DMS53 treated with DMSO at 0.1 percent for 48 hours (cell line): ENCODE results near the gene TTC39C.
"Not testable (repeated sequence)": the region's sequence is repeated elsewhere in the genome, so short reads cannot be mapped to it uniquely, and the experiment has no call there.

Source experiments
- DNase-seq: peaks from one replicate; lab custom pipeline; 2025; ENCODE audit not compliant: unreplicated experiment; lab: John Stamatoyannopoulos, UW

The TTC39C gene

GRCh38 chr18:24121625-24122024 lies 107.1 kb downstream of the TTC39C start:
- no peak for DNase-seq

- DNase-seq: no peak
Observed at GRCh38 chr18:24126155-24126961, 111.8 kb downstream of the TTC39C start.

GRCh38 chr18:24127735-24128134 lies 113.2 kb downstream of the TTC39C start:
- DNase-seq: no peak

- no peak for DNase-seq
Observed at GRCh38 chr18:24128700-24129099, 114.1 kb downstream of the TTC39C start.

- no peak for DNase-seq
Observed at GRCh38 chr18:24130494-24130893, 115.9 kb downstream of the TTC39C start.

GRCh38 chr18:24136967-24137373 lies 122.4 kb downstream of the TTC39C start:
- DNase-seq: peak; percentile 6

- DNase-seq: no peak
Observed at GRCh38 chr18:24138409-24138788, 123.8 kb downstream of the TTC39C start.

GRCh38 chr18:24138789-24139616 lies 124.4 kb downstream of the TTC39C start, which contains the start of gene CABYR:
Gene CABYR, plus strand, starts transcription at chr18:24139062. Its CDS starts 4,053 bp downstream, at chr18:24143115.
- DNase-seq: peak; percentile 52

GRCh38 chr18:24140697-24141096 lies 126.1 kb downstream of the TTC39C start:
- no peak for DNase-seq

GRCh38 chr18:24142376-24142775 lies 127.8 kb downstream of the TTC39C start:
- no peak for DNase-seq

- not testable (repeated sequence) for DNase-seq
Observed at GRCh38 chr18:24149591-24149990, 135.0 kb downstream of the TTC39C start.

GRCh38 chr18:24153397-24153796 lies 138.8 kb downstream of the TTC39C start:
- DNase-seq: no peak

GRCh38 chr18:24157855-24158254 lies 143.3 kb downstream of the TTC39C start:
- DNase-seq: no peak

- DNase-seq: no peak
Observed at GRCh38 chr18:24160086-24160485, 145.5 kb downstream of the TTC39C start.

GRCh38 chr18:24161304-24161703 lies 146.8 kb downstream of the TTC39C start:
- no peak for DNase-seq

GRCh38 chr18:24168496-24168895 lies 153.9 kb downstream of the TTC39C start:
- DNase-seq: no peak

- no peak for DNase-seq
Observed at GRCh38 chr18:24170360-24170759, 155.8 kb downstream of the TTC39C start.

- DNase-seq: no peak
Observed at GRCh38 chr18:24173997-24174396, 159.4 kb downstream of the TTC39C start.

- no peak for DNase-seq
Observed at GRCh38 chr18:24176727-24177416, 162.3 kb downstream of the TTC39C start.

GRCh38 chr18:24177499-24178133 lies 163.1 kb downstream of the TTC39C start:
- DNase-seq: no peak

GRCh38 chr18:24180048-24180447 lies 165.5 kb downstream of the TTC39C start:
- DNase-seq: no peak
